GM12865 (cell line): ENCODE results near the gene SETMAR.

Source experiments
- DNase-seq: peaks from one replicate; pipeline ENCODE4 v3.0.0; 2010; ENCODE audit warnings: low read depth
- H3K4me3 ChIP-seq: 2 replicates; pipeline ENCODE4 v1.5.1; 2011; ENCODE audit warnings: mild to moderate bottlenecking, low read depth, low read length, control low read depth
- TF ChIP-seq, protein P1 (sequence below): IDR thresholded peaks from 2 replicates; pipeline ENCODE4 v1.5.1; 2011; ENCODE audit warnings: low read length, control low read depth, low read depth, inconsistent platforms; ENCODE audit not compliant: insufficient read depth; ENCODE audit errors: missing control alignments

SETMAR gene

DNA sequence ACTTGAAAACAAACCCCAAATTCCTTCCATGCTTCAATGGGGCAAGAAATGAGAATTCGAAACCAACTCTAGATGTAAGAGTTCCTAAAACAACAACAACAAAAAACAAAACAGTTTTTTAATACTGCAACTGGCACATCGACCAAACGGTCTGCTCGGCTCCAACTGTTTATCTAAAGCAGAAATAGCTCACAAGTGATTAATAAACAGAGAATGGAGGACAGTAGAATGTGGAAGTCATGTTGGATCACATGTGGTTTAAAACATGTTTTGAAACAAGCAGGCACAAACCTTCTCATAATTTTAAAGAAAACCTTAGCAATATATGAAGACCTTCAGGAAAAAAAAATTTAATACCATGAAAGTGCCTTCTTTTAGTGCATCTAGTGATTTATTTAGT, 55.1 kb downstream of the SETMAR start:
- no peak overlapping the region for H3K4me3 ChIP-seq
- TF ChIP-seq, protein P1, sequence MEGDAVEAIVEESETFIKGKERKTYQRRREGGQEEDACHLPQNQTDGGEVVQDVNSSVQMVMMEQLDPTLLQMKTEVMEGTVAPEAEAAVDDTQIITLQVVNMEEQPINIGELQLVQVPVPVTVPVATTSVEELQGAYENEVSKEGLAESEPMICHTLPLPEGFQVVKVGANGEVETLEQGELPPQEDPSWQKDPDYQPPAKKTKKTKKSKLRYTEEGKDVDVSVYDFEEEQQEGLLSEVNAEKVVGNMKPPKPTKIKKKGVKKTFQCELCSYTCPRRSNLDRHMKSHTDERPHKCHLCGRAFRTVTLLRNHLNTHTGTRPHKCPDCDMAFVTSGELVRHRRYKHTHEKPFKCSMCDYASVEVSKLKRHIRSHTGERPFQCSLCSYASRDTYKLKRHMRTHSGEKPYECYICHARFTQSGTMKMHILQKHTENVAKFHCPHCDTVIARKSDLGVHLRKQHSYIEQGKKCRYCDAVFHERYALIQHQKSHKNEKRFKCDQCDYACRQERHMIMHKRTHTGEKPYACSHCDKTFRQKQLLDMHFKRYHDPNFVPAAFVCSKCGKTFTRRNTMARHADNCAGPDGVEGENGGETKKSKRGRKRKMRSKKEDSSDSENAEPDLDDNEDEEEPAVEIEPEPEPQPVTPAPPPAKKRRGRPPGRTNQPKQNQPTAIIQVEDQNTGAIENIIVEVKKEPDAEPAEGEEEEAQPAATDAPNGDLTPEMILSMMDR, result no peak
- no peak for DNase-seq

DNA sequence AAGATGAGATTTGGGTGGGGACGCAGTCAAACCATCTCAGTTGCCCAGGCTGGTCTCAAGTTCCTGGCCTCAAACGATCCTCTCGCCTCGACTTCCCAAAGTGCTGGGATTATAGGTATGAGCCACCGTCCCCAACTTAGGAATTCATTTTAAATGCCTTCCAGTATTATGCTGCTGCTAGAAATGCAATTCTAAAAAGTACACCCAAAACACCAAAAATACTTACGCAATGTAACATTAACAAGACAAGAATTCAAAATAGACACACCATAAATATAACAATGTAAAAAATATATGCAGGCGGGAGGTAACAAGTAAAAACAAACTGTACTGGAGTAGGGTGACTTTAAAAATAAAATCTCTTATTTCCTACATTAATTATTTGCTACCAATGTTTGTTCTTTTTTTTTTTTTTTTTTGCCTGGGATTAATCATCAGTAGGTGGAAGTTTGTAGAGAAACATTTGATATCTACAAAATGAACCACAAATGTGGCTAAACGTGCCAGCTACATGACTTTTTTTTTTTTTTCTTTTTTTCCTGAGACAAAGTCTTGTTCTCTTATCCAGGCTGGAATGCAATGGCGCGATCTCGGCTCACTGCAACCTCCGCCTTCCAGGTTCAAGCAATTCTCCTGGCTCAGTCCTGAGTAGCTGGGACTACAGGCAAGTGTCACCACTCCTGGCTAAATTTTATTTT, 56.8 kb downstream of the SETMAR start:
- H3K4me3 ChIP-seq, result no peak overlapping the region
- no peak for DNase-seq
- TF ChIP-seq, protein P1, result no peak

DNA sequence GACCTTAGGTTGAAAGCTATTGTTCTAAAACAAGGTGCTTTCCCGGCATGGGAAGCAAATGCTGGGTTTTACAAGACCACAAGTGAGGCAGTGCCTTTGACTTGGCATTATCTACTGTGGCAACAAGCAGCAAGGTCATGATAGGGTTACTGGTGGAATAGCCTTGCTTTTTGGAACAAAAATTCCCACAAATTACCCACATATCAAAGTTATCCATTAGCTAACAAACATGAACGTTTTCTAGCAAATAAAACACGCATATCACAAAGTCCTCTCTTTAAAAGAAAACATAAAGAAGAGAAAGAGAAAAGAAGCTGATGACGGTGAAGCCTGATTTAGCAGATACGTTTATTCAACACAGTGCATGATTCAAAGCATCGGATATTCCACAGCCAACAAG, 57.6 kb downstream of the SETMAR start:
- no peak overlapping the region for H3K4me3 ChIP-seq
- TF ChIP-seq, protein P1, result no peak
- no peak for DNase-seq

DNA sequence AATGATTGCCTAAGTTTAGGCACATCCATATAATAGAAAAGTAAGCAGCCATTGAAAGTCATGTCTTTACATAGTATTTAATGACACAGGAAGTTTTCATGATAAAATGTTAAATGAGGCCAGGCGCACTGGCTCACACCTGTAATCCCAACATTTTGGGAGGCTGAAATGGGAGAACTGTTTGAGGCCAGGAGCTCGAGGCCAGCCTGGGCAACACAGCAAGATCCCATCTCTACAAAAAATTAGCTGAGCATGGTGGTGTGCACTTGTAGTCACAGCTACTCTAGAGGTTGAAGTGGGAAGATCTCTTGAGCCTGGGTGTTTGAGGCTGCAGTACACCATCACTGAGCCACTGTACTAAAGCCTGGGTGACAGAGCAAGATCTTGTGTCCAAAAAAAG, 59.4 kb downstream of the SETMAR start:
- DNase-seq, result no peak
- no peak overlapping the region for H3K4me3 ChIP-seq
- TF ChIP-seq, protein P1, result no peak
